Fibroblast of pulmonary artery (primary cell): ENCODE results near the gene C2orf66.

Source experiments
- DNase-seq: peaks from one replicate; pipeline ENCODE4 v3.0.0-alpha.2; 2010; ENCODE audit warnings: low read depth
- H3K4me3 ChIP-seq: replicated peaks from 2 replicates; pipeline ENCODE4 v1.5.1; 2011; ENCODE audit warnings: low read depth, mild to moderate bottlenecking, control low read depth, low read length, moderate library complexity
- TF ChIP-seq, protein P1 (sequence below): IDR thresholded peaks from 2 replicates; pipeline ENCODE4 v1.5.1; 2011; ENCODE audit warnings: mild to moderate bottlenecking, control low read depth, low read length, inconsistent platforms; ENCODE audit errors: missing control alignments

Gene C2orf66

DNA sequence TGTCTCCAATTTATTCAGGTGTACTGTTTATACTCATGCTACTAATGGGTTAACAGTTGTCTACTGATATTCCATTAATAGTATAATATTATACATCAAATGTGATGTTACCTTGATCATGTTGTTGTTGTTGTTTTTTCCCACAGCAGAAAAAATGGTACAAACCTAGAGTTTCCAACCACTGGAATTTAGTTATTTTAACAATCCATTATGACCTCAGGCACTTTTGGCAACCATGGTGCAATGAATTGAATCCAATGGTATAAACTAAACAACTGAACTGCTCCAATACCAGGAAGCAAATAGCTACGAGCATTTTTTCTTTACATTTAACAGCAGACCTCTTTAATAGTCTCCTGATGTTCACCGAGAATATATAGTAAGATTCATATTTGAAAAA, 31.0 kb upstream of the C2orf66 start:
- TF ChIP-seq, protein P1, sequence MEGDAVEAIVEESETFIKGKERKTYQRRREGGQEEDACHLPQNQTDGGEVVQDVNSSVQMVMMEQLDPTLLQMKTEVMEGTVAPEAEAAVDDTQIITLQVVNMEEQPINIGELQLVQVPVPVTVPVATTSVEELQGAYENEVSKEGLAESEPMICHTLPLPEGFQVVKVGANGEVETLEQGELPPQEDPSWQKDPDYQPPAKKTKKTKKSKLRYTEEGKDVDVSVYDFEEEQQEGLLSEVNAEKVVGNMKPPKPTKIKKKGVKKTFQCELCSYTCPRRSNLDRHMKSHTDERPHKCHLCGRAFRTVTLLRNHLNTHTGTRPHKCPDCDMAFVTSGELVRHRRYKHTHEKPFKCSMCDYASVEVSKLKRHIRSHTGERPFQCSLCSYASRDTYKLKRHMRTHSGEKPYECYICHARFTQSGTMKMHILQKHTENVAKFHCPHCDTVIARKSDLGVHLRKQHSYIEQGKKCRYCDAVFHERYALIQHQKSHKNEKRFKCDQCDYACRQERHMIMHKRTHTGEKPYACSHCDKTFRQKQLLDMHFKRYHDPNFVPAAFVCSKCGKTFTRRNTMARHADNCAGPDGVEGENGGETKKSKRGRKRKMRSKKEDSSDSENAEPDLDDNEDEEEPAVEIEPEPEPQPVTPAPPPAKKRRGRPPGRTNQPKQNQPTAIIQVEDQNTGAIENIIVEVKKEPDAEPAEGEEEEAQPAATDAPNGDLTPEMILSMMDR: no peak
- DNase-seq: no peak
- no peak overlapping the region for H3K4me3 ChIP-seq

- DNase-seq: no peak
- no peak overlapping the region for H3K4me3 ChIP-seq
- TF ChIP-seq, protein P1: no peak
Measured at GRCh38 chr2:196839574-196839973, 30.4 kb upstream of the C2orf66 start.

- H3K4me3 ChIP-seq: no peak overlapping the region
- TF ChIP-seq, protein P1: no peak
- DNase-seq: peak; percentile 31
Measured at GRCh38 chr2:196836440-196836839, 27.3 kb upstream of the C2orf66 start.

GRCh38 chr2:196830701-196831100, 21.5 kb upstream of the C2orf66 start:
- no peak for DNase-seq
- TF ChIP-seq, protein P1: no peak
- H3K4me3 ChIP-seq: no peak overlapping the region

DNA sequence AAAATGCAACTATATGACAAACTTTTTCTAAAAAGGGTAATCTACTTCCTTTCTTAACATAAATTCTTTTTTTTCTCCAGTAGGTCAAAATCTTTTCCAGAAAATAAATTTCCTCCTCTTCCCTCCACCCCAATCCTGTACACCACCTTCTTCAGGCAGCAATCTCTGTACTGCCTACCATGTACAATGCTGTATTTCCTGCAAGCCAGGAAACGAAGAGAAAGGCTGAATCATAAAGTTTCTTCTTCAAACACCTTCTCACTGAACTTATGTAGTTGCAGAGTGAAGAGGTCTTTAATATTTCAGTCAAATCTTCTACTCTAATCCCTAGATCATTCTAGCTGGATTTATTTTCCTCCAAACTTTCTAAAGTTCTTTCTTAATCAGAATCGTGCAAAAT, 18.2 kb upstream of the C2orf66 start:
- no peak overlapping the region for H3K4me3 ChIP-seq
- TF ChIP-seq, protein P1: no peak
- DNase-seq: peak; percentile 22

DNA sequence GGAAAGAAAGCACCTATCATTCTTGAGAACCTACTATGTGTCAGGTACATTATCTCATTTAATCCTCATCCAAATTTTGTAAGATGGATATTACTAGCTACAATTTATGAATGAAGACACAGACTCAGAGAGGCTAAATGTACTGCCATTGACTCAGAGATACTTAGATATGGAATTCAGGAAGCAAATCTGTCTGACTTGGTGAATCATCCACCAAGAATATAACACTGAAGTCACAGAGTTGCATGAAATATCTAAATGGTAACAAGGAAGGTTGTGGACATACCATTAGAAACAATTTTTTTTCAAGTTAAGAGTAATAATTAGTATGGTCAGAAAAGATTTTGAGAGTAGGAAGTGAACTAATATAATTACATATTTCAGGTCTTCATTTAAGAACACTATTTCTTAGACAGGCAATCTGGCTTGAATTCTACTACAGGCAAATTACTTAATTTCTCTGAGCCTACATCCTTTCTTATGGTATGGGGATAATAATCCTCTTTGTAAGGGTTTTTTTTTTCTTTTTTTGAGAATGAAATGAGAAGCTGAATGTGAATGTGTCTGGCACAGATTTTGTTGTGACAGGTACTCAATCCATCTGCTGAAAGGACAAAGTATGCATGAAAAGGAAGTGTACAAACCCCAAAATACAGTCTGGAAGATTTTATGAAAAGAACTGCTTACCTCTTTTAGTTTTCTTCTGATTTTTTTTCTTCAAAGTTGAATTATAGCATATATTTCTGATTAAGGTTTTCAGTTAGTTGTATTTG, 14.8 kb upstream of the C2orf66 start:
- TF ChIP-seq, protein P1: no peak
- H3K4me3 ChIP-seq: no peak overlapping the region
- DNase-seq: peak; percentile 81

- TF ChIP-seq, protein P1: no peak
- no peak overlapping the region for H3K4me3 ChIP-seq
- DNase-seq: peak; percentile 64
Measured at GRCh38 chr2:196821195-196821594, 12.0 kb upstream of the C2orf66 start.
